Measurements from ENCODE around the gene TTLL9. TPM values are rescaled to one million over a fixed set of nuclear protein-coding genes. Genes with fewer than 3 reads are reported as not detected.

Gene TTLL9
- total RNA-seq, 3 donors from 2014 or later: 0.16 to 2.9 (median 0.98) TPM

DNA sequence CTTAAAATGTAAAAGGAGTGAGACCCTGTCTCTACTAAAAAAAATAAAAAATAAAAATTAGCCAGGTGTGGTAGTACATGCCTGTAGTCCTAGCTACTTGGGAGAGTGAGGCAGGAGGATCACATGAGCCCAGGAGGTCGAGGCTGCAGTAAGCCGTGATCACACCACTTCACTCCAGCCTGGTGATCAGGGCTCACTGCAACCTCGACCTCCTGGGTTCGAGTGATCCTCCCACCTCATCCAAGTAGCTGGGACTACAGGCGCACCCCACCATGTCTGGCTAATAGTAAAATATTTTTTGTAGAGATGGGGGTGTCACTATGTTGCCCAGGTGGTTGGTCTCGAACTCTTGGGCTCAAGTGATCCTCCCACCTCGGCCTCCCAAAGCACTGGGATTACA is 17.0 kb upstream of the TTLL9 start:
- Histone ChIP-seq H3K36me3 (no peaks in the 10 kb centered on the region), H3K4me3 (no peak overlapping the region), H3K27ac (no peak overlapping the region), H3K27me3 (peaks cover 0 to 30% of the 10 kb centered on the region in 2 donors), H3K9me3 (no peaks in the 10 kb centered on the region), H3K4me1 (no peaks in the 10 kb centered on the region)
- TF ChIP-seq, protein P1, sequence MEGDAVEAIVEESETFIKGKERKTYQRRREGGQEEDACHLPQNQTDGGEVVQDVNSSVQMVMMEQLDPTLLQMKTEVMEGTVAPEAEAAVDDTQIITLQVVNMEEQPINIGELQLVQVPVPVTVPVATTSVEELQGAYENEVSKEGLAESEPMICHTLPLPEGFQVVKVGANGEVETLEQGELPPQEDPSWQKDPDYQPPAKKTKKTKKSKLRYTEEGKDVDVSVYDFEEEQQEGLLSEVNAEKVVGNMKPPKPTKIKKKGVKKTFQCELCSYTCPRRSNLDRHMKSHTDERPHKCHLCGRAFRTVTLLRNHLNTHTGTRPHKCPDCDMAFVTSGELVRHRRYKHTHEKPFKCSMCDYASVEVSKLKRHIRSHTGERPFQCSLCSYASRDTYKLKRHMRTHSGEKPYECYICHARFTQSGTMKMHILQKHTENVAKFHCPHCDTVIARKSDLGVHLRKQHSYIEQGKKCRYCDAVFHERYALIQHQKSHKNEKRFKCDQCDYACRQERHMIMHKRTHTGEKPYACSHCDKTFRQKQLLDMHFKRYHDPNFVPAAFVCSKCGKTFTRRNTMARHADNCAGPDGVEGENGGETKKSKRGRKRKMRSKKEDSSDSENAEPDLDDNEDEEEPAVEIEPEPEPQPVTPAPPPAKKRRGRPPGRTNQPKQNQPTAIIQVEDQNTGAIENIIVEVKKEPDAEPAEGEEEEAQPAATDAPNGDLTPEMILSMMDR (IDR thresholded peaks at IDR 0.05): no peak
- TF ChIP-seq POLR2AphosphoS5 (IDR thresholded peaks at IDR 0.05): no peak
- TF ChIP-seq POLR2A (IDR thresholded peaks at IDR 0.05): no peak
- no peak for DNase-seq (ENCODE audit: low spot score in 2 of 2)
- intact Hi-C loops (cut with DNase I; ENCODE audit: low total_unique reads): loop anchor here (10.0 kb wide), 2 partner anchors 101 to 1141 kb away; partner anchors contain the start of gene PDRG1

DNA sequence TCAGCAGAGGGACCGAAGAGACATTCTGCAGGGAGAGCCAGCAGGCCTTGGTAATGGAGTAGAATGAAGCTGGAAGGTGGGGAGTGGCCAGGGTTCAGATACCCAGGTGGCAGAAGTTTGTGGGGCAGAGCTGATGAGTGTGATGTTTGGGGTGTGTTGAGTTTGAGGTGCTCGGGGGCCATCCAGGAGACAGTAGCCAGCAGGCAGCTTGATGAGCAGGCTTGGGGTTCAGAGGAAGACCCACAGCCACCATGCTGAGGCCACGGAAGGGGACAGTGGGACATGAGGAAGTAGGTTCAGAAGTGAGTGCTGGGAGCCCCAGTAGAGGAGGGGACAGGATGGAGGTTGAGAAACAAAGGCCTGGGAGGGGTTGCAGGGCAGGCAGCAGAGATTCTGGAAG is 13.9 kb upstream of the TTLL9 start:
- Histone ChIP-seq H3K36me3 (no peaks in the 10 kb centered on the region), H3K9me3 (no peaks in the 10 kb centered on the region), H3K4me3 (no peak overlapping the region), H3K27ac (no peak overlapping the region), H3K27me3 (peaks cover 0 to 12% of the 10 kb centered on the region in 2 donors), H3K4me1 (no peaks in the 10 kb centered on the region)
- intact Hi-C loops (cut with DNase I; ENCODE audit: low total_unique reads): loop anchor here (10.0 kb wide), 2 partner anchors 98 to 1138 kb away; partner anchors contain the start of gene PDRG1
- no peak for DNase-seq (ENCODE audit: low spot score in 2 of 2)
- no peak for TF ChIP-seq POLR2A (IDR thresholded peaks at IDR 0.05)
- TF ChIP-seq POLR2AphosphoS5 (IDR thresholded peaks at IDR 0.05): no peak
- TF ChIP-seq, protein P1 (IDR thresholded peaks at IDR 0.05): no peak

DNA sequence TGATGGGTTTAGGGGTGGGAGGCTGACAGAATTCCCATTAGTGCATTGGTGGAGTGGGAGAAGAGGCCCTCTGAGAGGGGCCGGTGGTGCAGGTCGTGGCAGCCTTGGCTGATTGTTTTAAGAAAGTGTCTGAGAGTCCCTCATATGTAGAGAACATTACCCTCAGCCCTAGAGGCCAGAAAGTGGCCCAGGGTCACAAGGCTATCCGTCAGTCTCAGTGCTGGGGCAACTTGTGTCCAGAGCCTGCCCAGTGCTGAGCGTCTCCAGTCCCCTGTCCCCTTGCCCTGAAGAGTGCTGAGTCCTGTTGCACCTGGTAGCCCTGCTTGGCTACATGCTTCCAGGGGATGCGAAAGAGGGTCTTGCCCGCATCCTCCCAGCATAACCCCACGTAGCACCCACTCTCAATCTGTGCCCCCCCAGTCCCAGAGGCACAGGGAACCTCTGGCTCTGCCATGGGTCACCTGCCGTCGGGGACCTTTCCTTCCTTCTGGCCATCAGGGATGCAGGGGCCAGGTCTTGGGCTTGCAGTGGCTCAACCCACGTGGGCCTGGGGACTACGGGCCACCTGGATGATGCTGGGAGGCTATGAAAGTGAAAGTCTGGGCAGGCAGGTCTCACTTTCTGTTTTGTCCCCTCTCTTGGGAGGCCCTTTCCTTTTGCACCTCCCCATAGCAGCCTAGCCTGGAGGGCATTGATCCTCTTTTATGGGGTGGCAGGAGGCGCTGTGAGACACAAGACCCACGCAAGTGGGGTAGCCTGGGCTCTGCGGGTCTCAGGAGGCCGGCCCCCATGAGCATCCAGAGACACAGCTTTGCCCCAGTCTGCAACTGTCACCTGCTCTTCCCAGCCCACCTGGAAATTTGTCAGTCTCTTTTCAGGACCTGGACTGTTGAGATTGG is 12.3 kb upstream of the TTLL9 start:
- Histone ChIP-seq H3K27ac (no peak overlapping the region), H3K4me3 (no peak overlapping the region), H3K27me3 (peaks cover 0 to 8% of the 10 kb centered on the region in 2 donors), H3K4me1 (no peaks in the 10 kb centered on the region), H3K36me3 (no peaks in the 10 kb centered on the region), H3K9me3 (no peaks in the 10 kb centered on the region)
- TF ChIP-seq POLR2AphosphoS5 (IDR thresholded peaks at IDR 0.05) (no peak), POLR2A (IDR thresholded peaks at IDR 0.05) (no peak)
- TF ChIP-seq, protein P1 (IDR thresholded peaks at IDR 0.05): no peak
- intact Hi-C loops (cut with DNase I; ENCODE audit: low total_unique reads): loop anchor here (10.0 kb wide), 2 partner anchors 97 to 1137 kb away; partner anchors contain the start of gene PDRG1
- no peak for DNase-seq (ENCODE audit: low spot score in 2 of 2)

DNA sequence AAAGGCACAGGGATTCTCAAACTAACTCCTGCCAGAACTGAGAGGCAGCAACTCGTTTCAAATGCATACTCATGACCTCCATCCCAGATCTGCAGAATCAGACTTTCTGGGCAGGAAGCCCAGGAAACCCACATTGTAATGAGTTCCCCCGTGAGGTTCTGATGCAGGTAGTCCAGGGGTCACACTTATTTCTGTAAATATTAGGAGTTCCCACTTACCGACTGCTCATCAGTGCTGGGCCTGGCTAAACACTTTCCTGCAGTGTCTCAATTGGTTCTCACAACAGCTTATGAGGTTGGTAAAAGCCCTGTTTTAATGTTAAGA is 11.7 kb upstream of the TTLL9 start:
- Histone ChIP-seq H3K9me3 (no peaks in the 10 kb centered on the region), H3K27ac (no peak overlapping the region), H3K4me3 (no peak overlapping the region), H3K36me3 (no peaks in the 10 kb centered on the region), H3K27me3 (peaks cover 0 to 8% of the 10 kb centered on the region in 2 donors), H3K4me1 (no peaks in the 10 kb centered on the region)
- DNase-seq (ENCODE audit: low spot score in 2 of 2): no peak
- intact Hi-C loops (cut with DNase I; ENCODE audit: low total_unique reads): loop anchor here (10.0 kb wide), 2 partner anchors 96 to 1136 kb away; partner anchors contain the start of gene PDRG1
- no peak for TF ChIP-seq POLR2AphosphoS5 (IDR thresholded peaks at IDR 0.05)
- TF ChIP-seq POLR2A (IDR thresholded peaks at IDR 0.05): no peak

DNA sequence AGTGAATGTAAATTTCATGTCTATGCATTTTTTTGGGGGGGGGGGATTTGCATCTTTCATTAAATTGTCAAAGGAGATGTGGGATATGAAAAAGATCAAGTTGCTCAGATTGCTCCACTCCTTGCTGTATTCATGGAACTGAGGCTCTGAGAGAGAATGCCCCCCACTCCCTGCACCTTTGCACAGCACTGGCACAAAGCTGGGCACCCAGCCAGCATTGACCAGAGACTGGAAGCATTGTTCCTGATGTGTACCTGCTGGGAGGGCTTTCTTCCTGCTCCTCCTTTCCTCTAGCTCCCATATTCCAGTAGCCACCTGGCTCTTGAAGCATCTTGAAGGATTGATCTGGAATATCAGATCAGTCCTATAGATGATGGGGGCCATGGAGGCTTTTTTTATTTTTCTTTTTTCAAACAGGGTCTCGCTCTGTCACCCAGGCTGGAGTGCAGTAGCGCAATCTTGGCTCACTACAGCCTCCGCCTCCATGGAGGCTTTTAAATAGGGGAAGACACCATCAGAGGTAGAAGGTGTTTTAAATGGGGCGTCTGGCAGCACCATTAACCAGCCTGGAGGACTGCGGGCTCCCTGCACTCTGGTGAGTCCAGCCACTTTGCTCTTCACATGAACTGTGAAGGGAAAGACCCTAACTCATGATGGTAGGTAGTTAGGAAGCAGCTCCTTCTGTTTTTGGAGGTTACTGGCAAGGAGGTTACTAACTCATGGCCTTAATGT is 11.0 kb upstream of the TTLL9 start:
- no peak overlapping the region for H3K27ac ChIP-seq
- H3K36me3 ChIP-seq: no peaks in the 10 kb centered on the region
- H3K9me3 ChIP-seq: no peaks in the 10 kb centered on the region
- H3K27me3 ChIP-seq: peaks cover 0 to 8% of the 10 kb centered on the region in 2 donors
- peak in 1 of 2 donors; percentile 48 for DNase-seq (ENCODE audit: low spot score in 2 of 2)
- no peaks in the 10 kb centered on the region for H3K4me1 ChIP-seq
- intact Hi-C loops (cut with DNase I; ENCODE audit: low total_unique reads): loop anchor here (10.0 kb wide), 2 partner anchors 95 to 1135 kb away; partner anchors contain the start of gene PDRG1
- TF ChIP-seq POLR2A (IDR thresholded peaks at IDR 0.05) (no peak), POLR2AphosphoS5 (IDR thresholded peaks at IDR 0.05) (no peak)
- no peak overlapping the region for H3K4me3 ChIP-seq

Measured in breast epithelium (tissue), 4 donors.